Activated T-cell treated with anti-CD3 and anti-CD28 coated beads, Interleukin-2, amount 50 U/mL, for 4 hours (primary cell): ENCODE results near the gene GNAI1. TPM values are rescaled to one million over a fixed set of nuclear protein-coding genes. Genes with fewer than 3 reads are reported as not detected.

Experiments used
- ATAC-seq, 2 donors: fragments of 200-7000 bp; cut with Tn5 transposase; one replicate each; pipeline ENCODE4 v1.10.0; 2021
- DNase-seq: peaks from one replicate; pipeline ENCODE4 v3.0.0-alpha.2; 2020
- H3K27me3 Mint-ChIP-seq: one replicate; pipeline ENCODE4 v1.8.0; 2021; ENCODE audit warnings: low read depth, mixed read lengths
- H3K36me3 Mint-ChIP-seq: one replicate; pipeline ENCODE4 v1.8.0; 2022; ENCODE audit warnings: mixed read lengths; ENCODE audit not compliant: insufficient read depth
- H3K4me1 Mint-ChIP-seq: one replicate; pipeline ENCODE4 v1.8.0; 2021; ENCODE audit warnings: low read depth, mixed read lengths
- H3K4me3 Mint-ChIP-seq: one replicate; pipeline ENCODE4 v1.8.0; 2021; ENCODE audit warnings: mild to moderate bottlenecking, moderate library complexity, mixed read lengths
- H3K9me3 Mint-ChIP-seq: one replicate; pipeline ENCODE4 v1.8.0; 2021; ENCODE audit warnings: mixed read lengths
- total RNA-seq, 3 donors: library from RNA; stranded (reverse); gene quantifications; one replicate each; pipeline ENCODE4 v1.2.1, GENCODE V29; 2021

The GNAI1 gene
- total RNA-seq, 3 donors from 2014 or later, result 2.0 to 7.2 (median 3.8) TPM

- no peak for DNase-seq
- ATAC-seq, result no peak
- Mint-ChIP-seq H3K4me1 (no peaks in the 10 kb centered on the region), H3K36me3 (no peaks in the 10 kb centered on the region), H3K27me3 (no peaks in the 10 kb centered on the region), H3K4me3 (no peak overlapping the region), H3K9me3 (peaks cover 5% of the 10 kb centered on the region)
Observed at GRCh38 chr7:80226629-80227028, 92.0 kb downstream of the GNAI1 start.

- H3K4me3 Mint-ChIP-seq, result no peak overlapping the region
- H3K4me1 Mint-ChIP-seq, result no peaks in the 10 kb centered on the region
- H3K36me3 Mint-ChIP-seq, result no peaks in the 10 kb centered on the region
- no peaks in the 10 kb centered on the region for H3K27me3 Mint-ChIP-seq
- DNase-seq, result no peak
- ATAC-seq, result no peak
- peaks cover 7% of the 10 kb centered on the region for H3K9me3 Mint-ChIP-seq
Observed at GRCh38 chr7:80230327-80230726, 95.7 kb downstream of the GNAI1 start.

- ATAC-seq (peak; percentile 51 to 59), DNase-seq (no peak)
- Mint-ChIP-seq H3K9me3 (peaks cover 8% of the 10 kb centered on the region), H3K4me3 (no peak overlapping the region), H3K36me3 (no peaks in the 10 kb centered on the region), H3K27me3 (no peaks in the 10 kb centered on the region), H3K4me1 (no peaks in the 10 kb centered on the region)
Observed at GRCh38 chr7:80231707-80232106, 97.1 kb downstream of the GNAI1 start.

- Mint-ChIP-seq H3K4me3 (no peak overlapping the region), H3K4me1 (no peaks in the 10 kb centered on the region), H3K27me3 (no peaks in the 10 kb centered on the region), H3K36me3 (no peaks in the 10 kb centered on the region), H3K9me3 (peaks cover 8% of the 10 kb centered on the region)
- ATAC-seq (no peak), DNase-seq (no peak)
Observed at GRCh38 chr7:80232979-80233724, 98.5 kb downstream of the GNAI1 start.

GRCh38 chr7:80235334-80235733 lies 100.7 kb downstream of the GNAI1 start:
- ATAC-seq (no peak), DNase-seq (no peak)
- Mint-ChIP-seq H3K9me3 (peaks cover 4% of the 10 kb centered on the region), H3K27me3 (no peaks in the 10 kb centered on the region), H3K4me1 (no peaks in the 10 kb centered on the region), H3K36me3 (no peaks in the 10 kb centered on the region), H3K4me3 (no peak overlapping the region)

- Mint-ChIP-seq H3K9me3 (peaks cover 3% of the 10 kb centered on the region), H3K4me1 (no peaks in the 10 kb centered on the region), H3K36me3 (no peaks in the 10 kb centered on the region), H3K27me3 (no peaks in the 10 kb centered on the region), H3K4me3 (no peak overlapping the region)
- DNase-seq, result no peak
- ATAC-seq, result no peak
Observed at GRCh38 chr7:80236681-80237080, 102.0 kb downstream of the GNAI1 start.

GRCh38 chr7:80240265-80241025 lies 105.8 kb downstream of the GNAI1 start:
- Mint-ChIP-seq H3K36me3 (no peaks in the 10 kb centered on the region), H3K9me3 (peaks cover 4% of the 10 kb centered on the region), H3K4me1 (no peaks in the 10 kb centered on the region), H3K27me3 (no peaks in the 10 kb centered on the region), H3K4me3 (no peak overlapping the region)
- DNase-seq, result no peak
- no peak for ATAC-seq

- Mint-ChIP-seq H3K36me3 (no peaks in the 10 kb centered on the region), H3K4me3 (no peak overlapping the region), H3K4me1 (no peaks in the 10 kb centered on the region), H3K9me3 (peaks cover 5% of the 10 kb centered on the region), H3K27me3 (no peaks in the 10 kb centered on the region)
- DNase-seq (no peak), ATAC-seq (no peak)
Observed at GRCh38 chr7:80241671-80242070, 107.0 kb downstream of the GNAI1 start.

- no peak overlapping the region for H3K4me3 Mint-ChIP-seq
Observed at GRCh38 chr7:80243425-80243824, 108.8 kb downstream of the GNAI1 start.

GRCh38 chr7:80244206-80244916 lies 109.7 kb downstream of the GNAI1 start:
- H3K27me3 Mint-ChIP-seq, result no peaks in the 10 kb centered on the region
- DNase-seq, result no peak
- H3K36me3 Mint-ChIP-seq, result no peaks in the 10 kb centered on the region
- peaks cover 5% of the 10 kb centered on the region for H3K9me3 Mint-ChIP-seq
- ATAC-seq, result no peak
- no peaks in the 10 kb centered on the region for H3K4me1 Mint-ChIP-seq
- H3K4me3 Mint-ChIP-seq, result no peak overlapping the region

More at GRCh38 chr7:80243425-80243824, 108.8 kb downstream of the GNAI1 start:
- no peaks in the 10 kb centered on the region for H3K36me3 Mint-ChIP-seq
- no peaks in the 10 kb centered on the region for H3K4me1 Mint-ChIP-seq
- DNase-seq, result no peak
- peaks cover 5% of the 10 kb centered on the region for H3K9me3 Mint-ChIP-seq
- no peaks in the 10 kb centered on the region for H3K27me3 Mint-ChIP-seq
- no peak for ATAC-seq

- ATAC-seq (no peak), DNase-seq (no peak)
- Mint-ChIP-seq H3K9me3 (peaks cover 5% of the 10 kb centered on the region), H3K27me3 (no peaks in the 10 kb centered on the region), H3K4me1 (no peaks in the 10 kb centered on the region), H3K36me3 (no peaks in the 10 kb centered on the region), H3K4me3 (no peak overlapping the region)
Observed at GRCh38 chr7:80247144-80247543, 112.5 kb downstream of the GNAI1 start.

- no peaks in the 10 kb centered on the region for H3K4me1 Mint-ChIP-seq
- DNase-seq (no peak), ATAC-seq (no peak)
- no peaks in the 10 kb centered on the region for H3K36me3 Mint-ChIP-seq
- H3K4me3 Mint-ChIP-seq, result no peak overlapping the region
- H3K27me3 Mint-ChIP-seq, result no peaks in the 10 kb centered on the region
- H3K9me3 Mint-ChIP-seq, result peaks cover 5% of the 10 kb centered on the region
Observed at GRCh38 chr7:80247891-80248290, 113.3 kb downstream of the GNAI1 start.

- ATAC-seq, result no peak
- Mint-ChIP-seq H3K36me3 (no peaks in the 10 kb centered on the region), H3K4me1 (no peaks in the 10 kb centered on the region), H3K27me3 (no peaks in the 10 kb centered on the region), H3K4me3 (no peak overlapping the region), H3K9me3 (peaks cover 5% of the 10 kb centered on the region)
- no peak for DNase-seq
Observed at GRCh38 chr7:80249184-80249583, 114.6 kb downstream of the GNAI1 start.

GRCh38 chr7:80249619-80250295 lies 115.1 kb downstream of the GNAI1 start:
- Mint-ChIP-seq H3K27me3 (no peaks in the 10 kb centered on the region), H3K36me3 (no peaks in the 10 kb centered on the region)
- no peak for ATAC-seq

More at GRCh38 chr7:80249619-80250295, 115.1 kb downstream of the GNAI1 start:
- Mint-ChIP-seq H3K9me3 (peaks cover 9% of the 10 kb centered on the region), H3K4me1 (no peaks in the 10 kb centered on the region), H3K4me3 (no peak overlapping the region)
- DNase-seq, result no peak
